H1 (cell line): ENCODE data around the gene WIPF1. TPM values are rescaled to one million over a fixed set of nuclear protein-coding genes. Genes with fewer than 3 reads are reported as not detected.

ENCODE experiments used
- CTCF ChIA-PET: fragments of 300-600 bp; sonication (Branson Sonifier 250); formaldehyde crosslinking; loops from one replicate; lab custom pipeline; 2021; ENCODE audit not compliant: partially characterized antibody; lab: Charles Lee
- POLR2A ChIA-PET: fragments of 300-600 bp; sonication (Branson Sonifier 250); formaldehyde crosslinking; loops from one replicate; lab custom pipeline; 2021; ENCODE audit warnings: inconsistent platforms; ENCODE audit not compliant: partially characterized antibody; lab: Charles Lee
- DNase-seq, 2 experiments: peaks; one replicate each; pipeline versions ENCODE4 v3.0.0 to v3.0.0-alpha.2; 2010 to 2022; ENCODE audit warnings: low spot score in 2 of 2, low read depth in 1 of 2, mixed read lengths in 1 of 2
- FAIRE-seq: peaks from 2 replicates; lab custom pipeline; 2011; peaks lifted over from hg19 to GRCh38; lab: Jason Lieb, UNC
- H2AFZ ChIP-seq: 2 replicates; pipeline ENCODE4 v1.8.1; 2012; ENCODE audit warnings: low read length, inconsistent platforms
- H2AK5ac ChIP-seq: 2 replicates; pipeline ENCODE4 v1.6.1; 2013; ENCODE audit warnings: low read depth, low read length
- H2BK120ac ChIP-seq: replicated peaks from 2 replicates; pipeline ENCODE3; 2013; ENCODE audit warnings: low read depth, low read length, inconsistent platforms
- H2BK12ac ChIP-seq: 2 replicates; pipeline ENCODE4 v1.6.1; 2013; ENCODE audit warnings: low read depth, low read length
- H2BK15ac ChIP-seq: 2 replicates; pipeline ENCODE4 v1.6.1; 2013; ENCODE audit warnings: low read length
- H2BK20ac ChIP-seq: 2 replicates; pipeline ENCODE4 v1.6.1; 2013; ENCODE audit warnings: low read length
- H2BK5ac ChIP-seq: 2 replicates; pipeline ENCODE4 v1.6.1; 2013; ENCODE audit warnings: low read depth, low read length
- H3K14ac ChIP-seq: 2 replicates; pipeline ENCODE4 v1.6.1; 2013; ENCODE audit warnings: inconsistent platforms; ENCODE audit not compliant: insufficient read length
- H3K18ac ChIP-seq: 2 replicates; pipeline ENCODE4 v1.6.1; 2013; ENCODE audit warnings: low read length; ENCODE audit errors: extremely low read depth
- H3K23ac ChIP-seq: 2 replicates; pipeline ENCODE4 v1.6.1; 2013; ENCODE audit warnings: inconsistent platforms; ENCODE audit not compliant: insufficient read length
- H3K23me2 ChIP-seq: 2 replicates; pipeline ENCODE4 v1.6.1; 2013; ENCODE audit warnings: low read depth, low read length
- H3K27ac ChIP-seq: 2 replicates; pipeline ENCODE4 v1.6.1; 2011; ENCODE audit warnings: low read depth, low read length, inconsistent platforms
- H3K27me3 ChIP-seq, 4 experiments: replicated peaks in 1 of 4; 1 replicate in 1 of 4; 2 replicates in 3 of 4; pipeline versions ENCODE4 v1.6.1 to v1.8.1; 2011 to 2013; ENCODE audit warnings: low read length in 3 of 4, mild to moderate bottlenecking in 3 of 4, inconsistent platforms in 2 of 4, mixed read lengths in 2 of 4, moderate library complexity in 1 of 4; ENCODE audit not compliant: control insufficient read depth in 3 of 4, insufficient read depth in 3 of 4; ENCODE audit errors: extremely low read depth in 1 of 4
- H3K36me3 ChIP-seq, 4 experiments: 2 replicates each; pipeline versions ENCODE4 v1.6.1 to v1.8.1; 2011 to 2013; ENCODE audit warnings: mild to moderate bottlenecking in 4 of 4, low read length in 3 of 4, moderate library complexity in 2 of 4, control low read depth in 1 of 4, inconsistent platforms in 1 of 4; ENCODE audit not compliant: insufficient read depth in 4 of 4, control insufficient read depth in 2 of 4
- H3K4ac ChIP-seq: replicated peaks from 2 replicates; pipeline ENCODE3; 2013; ENCODE audit warnings: low read length, low read depth, mixed read lengths, inconsistent platforms; ENCODE audit not compliant: insufficient read length
- H3K4me1 ChIP-seq, 4 experiments: replicated peaks in 1 of 4; 1 replicate in 1 of 4; 2 replicates in 3 of 4; pipeline versions ENCODE4 v1.6.1 to v1.8.1; 2011 to 2013; ENCODE audit warnings: low read length in 3 of 4, inconsistent platforms in 2 of 4, mixed read lengths in 1 of 4; ENCODE audit not compliant: insufficient read depth in 4 of 4, control insufficient read depth in 3 of 4
- H3K4me2 ChIP-seq, 2 experiments: 2 replicates each; pipeline versions ENCODE4 v1.6.1 to v1.8.1; 2011 to 2013; ENCODE audit warnings: low read depth in 2 of 2, low read length in 2 of 2, control low read depth in 1 of 2, inconsistent platforms in 1 of 2, mild to moderate bottlenecking in 1 of 2; ENCODE audit not compliant: insufficient read depth in 1 of 2
- H3K4me3 ChIP-seq, 4 experiments: fragments of 200-600, 300-600 bp in 1 of 4; sonication (generic), shearing (Covaris generic), sonication (Bioruptor Twin) in 1 of 4; 2 replicates each; pipeline versions ENCODE4 v1.5.1 to v1.8.1; 2011 to 2016; ENCODE audit warnings: low read length in 4 of 4, low read depth in 3 of 4, control low read depth in 2 of 4, inconsistent platforms in 2 of 4, mild to moderate bottlenecking in 2 of 4, mixed read lengths in 1 of 4, moderate library complexity in 1 of 4; ENCODE audit not compliant: insufficient read depth in 2 of 4; ENCODE audit errors: extremely low read depth in 1 of 4
- H3K56ac ChIP-seq: replicated peaks from 2 replicates; pipeline ENCODE3; 2013; ENCODE audit warnings: low read depth, mild to moderate bottlenecking, mixed read lengths, low read length, inconsistent platforms; ENCODE audit not compliant: insufficient read length
- H3K79me1 ChIP-seq: 2 replicates; pipeline ENCODE4 v1.6.1; 2013; ENCODE audit warnings: low read depth, low read length, control low read depth
- H3K79me2 ChIP-seq, 2 experiments: 2 replicates each; pipeline versions ENCODE4 v1.6.1 to v1.8.1; 2012 to 2013; ENCODE audit warnings: low read length in 2 of 2, mild to moderate bottlenecking in 2 of 2, inconsistent platforms in 1 of 2; ENCODE audit not compliant: insufficient read depth in 2 of 2, control insufficient read depth in 1 of 2
- H3K9ac ChIP-seq, 4 experiments: replicated peaks in 1 of 4; 1 replicate in 1 of 4; 2 replicates in 3 of 4; pipeline versions ENCODE4 v1.6.1 to v1.8.1; 2011 to 2013; ENCODE audit warnings: low read depth in 3 of 4, low read length in 3 of 4, control low read depth in 2 of 4, mild to moderate bottlenecking in 2 of 4, moderate library complexity in 2 of 4, inconsistent platforms in 1 of 4; ENCODE audit errors: extremely low read depth in 1 of 4
- H3K9me3 ChIP-seq, 2 experiments: 2 replicates each; pipeline versions ENCODE4 v1.6.1 to v1.8.1; 2012 to 2013; ENCODE audit warnings: mild to moderate bottlenecking in 2 of 2, moderate library complexity in 2 of 2, control low read depth in 1 of 2, inconsistent platforms in 1 of 2, low read depth in 1 of 2, low read length in 1 of 2, mixed read lengths in 1 of 2; ENCODE audit not compliant: insufficient read depth in 2 of 2
- H4K20me1 ChIP-seq, 2 experiments: replicated peaks in 1 of 2; 2 replicates each; pipeline versions ENCODE3 to v1.8.1; 2011 to 2013; ENCODE audit warnings: inconsistent platforms in 2 of 2, low read length in 2 of 2, mild to moderate bottlenecking in 1 of 2; ENCODE audit not compliant: insufficient read depth in 2 of 2, control insufficient read depth in 1 of 2
- H4K5ac ChIP-seq: 2 replicates; pipeline ENCODE4 v1.6.1; 2013; ENCODE audit warnings: low read length, low read depth, mixed read lengths, inconsistent platforms; ENCODE audit not compliant: insufficient read length
- H4K8ac ChIP-seq: 2 replicates; pipeline ENCODE4 v1.8.0; 2013; ENCODE audit warnings: mild to moderate bottlenecking, moderate library complexity, low read length, inconsistent platforms; ENCODE audit not compliant: insufficient read depth; ENCODE audit errors: extremely low read depth
- H4K91ac ChIP-seq: replicated peaks from 2 replicates; pipeline ENCODE3; 2013; ENCODE audit warnings: low read length, mixed read lengths, inconsistent platforms; ENCODE audit not compliant: insufficient read length
- GABPA ChIP-seq: IDR thresholded peaks from 2 replicates; pipeline ENCODE4 v1.6.1; 2011; ENCODE audit warnings: mild to moderate bottlenecking, low read length, moderate library complexity, borderline replicate concordance; ENCODE audit not compliant: insufficient read depth
- MAFK ChIP-seq: IDR thresholded peaks from 2 replicates; pipeline ENCODE4 v1.6.1; 2012; ENCODE audit warnings: low read depth, mild to moderate bottlenecking, improper control_type of control experiment, low read length
- WGBS, 2 experiments: shearing (Covaris generic) in 1 of 2; methylation state at CpG; one replicate each; pipeline versions ENCODE4 v1.1.6 to v1.1.7; 2013 to 2015; ENCODE audit warnings: low lambda C conversion rate in 2 of 2, mixed read lengths in 2 of 2, inconsistent platforms in 1 of 2, low coverage in 1 of 2, missing lambda C conversion rate in 1 of 2; ENCODE audit not compliant: insufficient replicate concordance in 2 of 2, insufficient coverage in 1 of 2, insufficient read length in 1 of 2; ENCODE audit errors: extremely low coverage in 1 of 2, missing lambda C conversion rate in 1 of 2; 5-methylcytosine and 5-hydroxymethylcytosine counted together
- polyA plus RNA-seq, 7 experiments: library from polyadenylated mRNA; depleted of rRNA in 3 of 7; stranded (reverse) in 5 of 7; unstranded in 2 of 7; fragments of >200 nt in 5 of 7; fragments of 200-250 nt in 2 of 7; gene quantifications; 1 replicate in 5 of 7; 2 replicates in 1 of 7; 4 replicates in 1 of 7; pipeline versions ENCODE4 v1.2.1 to v1.2.3, GENCODE V29; 2011 to 2013; ENCODE audit warnings: missing spikeins in 2 of 7, mixed read lengths in 2 of 7
- total RNA-seq: library from RNA; stranded (reverse); fragmentation: NEBNext Ultra II Directional; extraction: Animal tissue kit (Norgen Biotek cat#: 25700); gene quantifications from 2 replicates; pipeline ENCODE4 v1.2.1, GENCODE V29; 2021

The WIPF1 gene
- total and polyA plus RNA-seq, 2 of the 8 experiments (the other 6 are each of a cell fraction or from before 2014, with no cell fraction given), result 4.7 to 5.2 TPM

DNA sequence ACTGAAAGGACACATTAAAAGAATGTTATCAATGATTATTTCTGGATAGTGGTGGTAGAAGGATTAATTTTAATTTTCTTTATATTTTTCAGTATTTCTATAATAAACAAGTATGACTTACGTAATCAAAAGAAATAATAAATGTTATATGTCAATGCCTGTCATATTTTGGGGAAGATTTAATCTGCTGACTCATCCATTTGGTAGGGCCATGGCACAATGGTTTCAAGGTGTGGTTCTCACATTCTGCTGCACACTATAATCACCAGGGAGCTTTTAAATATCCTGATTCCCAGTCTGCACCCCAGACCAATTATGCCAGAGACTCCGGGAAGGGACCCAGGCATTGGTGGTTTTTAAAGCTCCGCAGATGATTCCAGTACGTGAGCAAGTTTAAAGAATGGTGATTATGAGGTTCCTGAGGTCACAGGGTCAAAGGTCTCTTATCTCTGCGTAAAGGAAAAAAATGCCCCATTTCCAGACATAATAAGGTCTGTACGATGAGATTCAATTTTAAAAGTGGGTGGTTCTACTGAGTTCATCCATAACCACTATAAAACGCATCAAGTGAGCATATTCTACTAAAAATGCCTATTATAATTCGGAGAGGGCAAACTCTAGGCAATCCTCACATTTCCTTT is 27.2 kb downstream of the WIPF1 start:
- H2BK5ac ChIP-seq, result no peak overlapping the region
- H4K5ac ChIP-seq, result no peak overlapping the region
- H3K27ac ChIP-seq, result no peak overlapping the region
- no peak overlapping the region for H4K91ac ChIP-seq
- H3K23ac ChIP-seq, result no peak overlapping the region
- H4K8ac ChIP-seq, result no peak overlapping the region
- no peak overlapping the region for H3K14ac ChIP-seq
- no peak overlapping the region for H2BK15ac ChIP-seq
- no peak overlapping the region for H2AFZ ChIP-seq
- CTCF ChIA-PET, result interaction anchor here (1.3 to 2.2 kb wide), 2 partner anchors 11 to 23 kb away, joined by 3 to 8 read pairs; no protein-coding TSS in a partner anchor
- no peak overlapping the region for H2BK120ac ChIP-seq
- no peaks in the 10 kb centered on the region for H3K4me1 ChIP-seq
- DNase-seq (no peak), FAIRE-seq (no peak)
- no peak overlapping the region for H3K56ac ChIP-seq
- H3K18ac ChIP-seq, result no peak overlapping the region
- peak; percentile 52; the same call in 1 of the 2 replicates for TF ChIP-seq MAFK
- TF ChIP-seq GABPA, result no peak
- no peaks in the 10 kb centered on the region; a peak in 1 of 8 replicates for H3K36me3 ChIP-seq
- H3K23me2 ChIP-seq, result no peaks in the 10 kb centered on the region
- H3K27me3 ChIP-seq, result no peaks in the 10 kb centered on the region
- no peaks in the 10 kb centered on the region for H3K79me1 ChIP-seq
- no peak overlapping the region for H3K4me2 ChIP-seq
- no peaks in the 10 kb centered on the region for H4K20me1 ChIP-seq
- no peaks in the 10 kb centered on the region for H3K79me2 ChIP-seq
- no peaks in the 10 kb centered on the region for H3K9me3 ChIP-seq
- H3K4ac ChIP-seq, result no peak overlapping the region
- H2BK12ac ChIP-seq, result no peak overlapping the region
- H2AK5ac ChIP-seq, result no peak overlapping the region
- no peak overlapping the region for H2BK20ac ChIP-seq
- H3K4me3 ChIP-seq, result no peak overlapping the region
- POLR2A ChIA-PET, result interaction anchor here (0.7 kb wide), 1 partner anchor 81 kb away, joined by 3 read pairs; no protein-coding TSS in a partner anchor
- H3K9ac ChIP-seq, result no peak overlapping the region
- 90% methylated on average over 8 of the region's 8 CpGs; no CpG with 5 or more reads in 1 of the 2 experiments for WGBS, 2 experiments
